ENCODE data around the gene NFS1. TPM values are rescaled to one million over a fixed set of nuclear protein-coding genes. Genes with fewer than 3 reads are reported as not detected.

Gene NFS1
- total RNA-seq, 1 experiment from 2014 or later: 44.6 TPM

DNA sequence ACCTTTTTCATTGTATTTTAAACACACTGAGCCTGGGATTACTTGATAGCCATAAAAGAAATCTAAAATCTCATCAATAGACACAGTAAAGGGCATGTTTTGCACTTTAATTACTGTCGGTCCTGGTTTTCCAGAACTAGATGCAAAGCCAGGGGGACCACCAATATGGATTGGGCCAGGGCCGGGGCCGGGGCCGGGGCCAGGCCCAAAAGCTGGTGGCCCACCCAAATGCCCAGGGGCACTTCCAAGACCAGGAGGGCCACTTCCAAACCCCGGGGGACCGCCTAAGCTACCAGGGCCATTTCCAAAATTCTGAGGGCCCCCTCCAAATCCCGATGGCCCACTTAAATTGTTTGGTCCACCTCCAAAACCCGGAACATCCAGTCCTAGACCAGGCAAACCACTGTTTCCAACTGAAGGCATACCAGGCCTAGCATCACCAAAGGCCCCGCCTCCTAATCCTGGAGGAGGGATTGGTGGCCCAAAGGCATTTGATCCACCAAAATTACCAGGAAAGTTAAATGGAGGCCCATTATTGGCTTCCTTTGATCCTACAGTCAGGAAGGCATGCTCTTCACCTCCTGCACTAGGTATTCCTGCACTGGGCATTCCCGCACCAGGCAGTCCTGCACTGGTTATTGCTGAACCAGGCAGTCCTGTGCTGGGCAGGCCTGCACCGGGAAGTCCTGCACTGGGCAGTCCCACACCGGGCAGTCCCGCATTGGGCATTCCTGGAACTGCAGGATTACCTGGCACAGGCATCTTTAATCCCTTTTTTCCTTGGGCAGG, 46.3 kb downstream of the NFS1 start:
- DNase-seq: no peak
- intact Hi-C loops (cut with micrococcal nuclease; ENCODE audit: unreplicated experiment): no loop called here
- no TSS peak for BruUV-seq (replicated peaks)
- Mint-ChIP-seq H3K27me3 (ENCODE audit: unreplicated experiment) (no peaks in the 10 kb centered on the region), H3K9me3 (ENCODE audit: low read depth, unreplicated experiment) (no peaks in the 10 kb centered on the region), H3K36me3 (ENCODE audit: insufficient read depth, unreplicated experiment) (peaks cover 46% of the 10 kb centered on the region), H3K4me3 (ENCODE audit: low read depth, unreplicated experiment) (no peak overlapping the region), H3K4me1 (ENCODE audit: low read depth, unreplicated experiment) (peaks cover 8% of the 10 kb centered on the region), H3K27ac (ENCODE audit: unreplicated experiment) (no peak overlapping the region)
- CTCF ChIA-PET: interaction anchor here (1.3 kb wide), 1 partner anchor 11 kb away, joined by 6 read pairs; the partner anchor contains the start of genes CPNE1 and RBM12
- TF ChIP-seq, protein P1, sequence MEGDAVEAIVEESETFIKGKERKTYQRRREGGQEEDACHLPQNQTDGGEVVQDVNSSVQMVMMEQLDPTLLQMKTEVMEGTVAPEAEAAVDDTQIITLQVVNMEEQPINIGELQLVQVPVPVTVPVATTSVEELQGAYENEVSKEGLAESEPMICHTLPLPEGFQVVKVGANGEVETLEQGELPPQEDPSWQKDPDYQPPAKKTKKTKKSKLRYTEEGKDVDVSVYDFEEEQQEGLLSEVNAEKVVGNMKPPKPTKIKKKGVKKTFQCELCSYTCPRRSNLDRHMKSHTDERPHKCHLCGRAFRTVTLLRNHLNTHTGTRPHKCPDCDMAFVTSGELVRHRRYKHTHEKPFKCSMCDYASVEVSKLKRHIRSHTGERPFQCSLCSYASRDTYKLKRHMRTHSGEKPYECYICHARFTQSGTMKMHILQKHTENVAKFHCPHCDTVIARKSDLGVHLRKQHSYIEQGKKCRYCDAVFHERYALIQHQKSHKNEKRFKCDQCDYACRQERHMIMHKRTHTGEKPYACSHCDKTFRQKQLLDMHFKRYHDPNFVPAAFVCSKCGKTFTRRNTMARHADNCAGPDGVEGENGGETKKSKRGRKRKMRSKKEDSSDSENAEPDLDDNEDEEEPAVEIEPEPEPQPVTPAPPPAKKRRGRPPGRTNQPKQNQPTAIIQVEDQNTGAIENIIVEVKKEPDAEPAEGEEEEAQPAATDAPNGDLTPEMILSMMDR (IDR thresholded peaks at IDR 0.05; ENCODE audit: unreplicated experiment): no peak

DNA sequence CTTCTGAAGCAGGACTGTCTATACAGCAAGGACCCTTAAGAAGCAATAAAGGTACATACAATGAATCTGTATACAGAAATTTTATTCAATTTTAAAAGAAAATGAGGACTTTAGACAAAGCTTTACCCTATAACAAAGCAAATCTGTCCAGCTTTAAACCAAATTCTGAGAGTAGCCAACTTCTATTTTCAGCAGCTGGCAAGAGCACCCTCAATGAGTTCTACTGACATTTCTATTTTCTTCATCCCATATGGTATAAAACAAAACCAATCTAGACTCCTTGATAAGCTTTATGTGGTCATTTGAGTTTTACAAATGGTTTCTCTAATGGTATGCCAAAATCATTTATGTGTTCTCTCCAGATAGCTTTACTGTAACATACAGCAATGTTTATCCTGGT, 47.2 kb downstream of the NFS1 start:
- DNase-seq: no peak
- intact Hi-C loops (cut with micrococcal nuclease; ENCODE audit: unreplicated experiment): no loop called here
- H3K4me1 Mint-ChIP-seq (ENCODE audit: low read depth, unreplicated experiment): peaks cover under 1% of the 10 kb centered on the region
- H3K4me3 Mint-ChIP-seq (ENCODE audit: low read depth, unreplicated experiment): no peak overlapping the region
- TF ChIP-seq, protein P1 (IDR thresholded peaks at IDR 0.05; ENCODE audit: unreplicated experiment): no peak
- BruUV-seq (replicated peaks): no TSS peak
- CTCF ChIA-PET: interaction anchor here (1.3 kb wide), 1 partner anchor 12 kb away, joined by 6 read pairs; the partner anchor contains the start of genes CPNE1 and RBM12
- no peak overlapping the region for H3K27ac Mint-ChIP-seq (ENCODE audit: unreplicated experiment)
- H3K27me3 Mint-ChIP-seq (ENCODE audit: unreplicated experiment): no peaks in the 10 kb centered on the region
- no peaks in the 10 kb centered on the region for H3K9me3 Mint-ChIP-seq (ENCODE audit: low read depth, unreplicated experiment)
- H3K36me3 Mint-ChIP-seq (ENCODE audit: insufficient read depth, unreplicated experiment): peaks cover 47% of the 10 kb centered on the region

DNA sequence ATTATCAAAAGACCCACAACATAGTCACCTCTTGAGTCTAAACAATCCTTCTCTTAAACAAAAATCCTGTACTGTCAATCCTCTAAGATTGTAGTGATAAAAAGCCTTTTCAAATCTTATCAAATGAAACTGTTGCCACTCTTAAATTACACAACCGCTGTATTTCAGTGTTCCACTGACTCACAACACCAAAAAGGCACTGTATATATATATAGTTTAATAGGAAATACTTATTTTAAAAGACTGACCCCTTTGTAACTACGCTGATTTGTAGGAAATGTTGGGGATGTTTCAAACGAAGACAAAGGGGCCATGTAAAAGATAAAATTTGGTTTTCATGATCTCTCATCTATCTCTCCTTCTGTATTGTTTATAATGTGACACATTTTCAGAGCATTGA, 48.5 kb downstream of the NFS1 start:
- DNase-seq: no peak
- Mint-ChIP-seq H3K9me3 (ENCODE audit: low read depth, unreplicated experiment) (no peaks in the 10 kb centered on the region), H3K4me3 (ENCODE audit: low read depth, unreplicated experiment) (no peak overlapping the region), H3K27ac (ENCODE audit: unreplicated experiment) (no peak overlapping the region), H3K4me1 (ENCODE audit: low read depth, unreplicated experiment) (no peaks in the 10 kb centered on the region), H3K36me3 (ENCODE audit: insufficient read depth, unreplicated experiment) (peaks cover 43% of the 10 kb centered on the region), H3K27me3 (ENCODE audit: unreplicated experiment) (no peaks in the 10 kb centered on the region)
- CTCF ChIA-PET: no interaction called here
- TF ChIP-seq, protein P1 (IDR thresholded peaks at IDR 0.05; ENCODE audit: unreplicated experiment): no peak
- BruUV-seq (replicated peaks): no TSS peak
- intact Hi-C loops (cut with micrococcal nuclease; ENCODE audit: unreplicated experiment): no loop called here

DNA sequence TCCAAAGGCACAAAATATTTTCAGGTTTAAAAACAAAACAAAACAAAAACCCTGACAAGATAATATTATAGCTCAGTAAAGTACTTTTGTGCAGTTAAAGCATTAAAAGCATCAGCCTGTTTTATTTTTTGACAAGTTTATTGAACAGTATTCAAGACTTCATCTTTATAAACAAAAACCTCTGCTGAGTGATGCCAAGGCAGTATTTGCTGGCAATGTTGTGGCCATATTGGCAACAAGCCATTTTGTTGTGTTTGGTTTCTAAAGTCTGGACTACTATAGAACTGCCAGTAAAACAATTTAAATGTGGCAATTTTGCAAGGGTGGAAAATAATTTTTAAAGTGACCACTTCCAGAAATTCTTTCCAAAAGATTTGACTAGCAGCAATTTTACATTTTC, 50.3 kb downstream of the NFS1 start:
- intact Hi-C loops (cut with micrococcal nuclease; ENCODE audit: unreplicated experiment): no loop called here
- TF ChIP-seq, protein P1 (IDR thresholded peaks at IDR 0.05; ENCODE audit: unreplicated experiment): no peak
- CTCF ChIA-PET: no interaction called here
- Mint-ChIP-seq H3K9me3 (ENCODE audit: low read depth, unreplicated experiment) (no peaks in the 10 kb centered on the region), H3K36me3 (ENCODE audit: insufficient read depth, unreplicated experiment) (peaks cover 51% of the 10 kb centered on the region), H3K4me1 (ENCODE audit: low read depth, unreplicated experiment) (peaks cover 8% of the 10 kb centered on the region), H3K27me3 (ENCODE audit: unreplicated experiment) (no peaks in the 10 kb centered on the region), H3K4me3 (ENCODE audit: low read depth, unreplicated experiment) (no peak overlapping the region), H3K27ac (ENCODE audit: unreplicated experiment) (no peak overlapping the region)
- no TSS peak for BruUV-seq (replicated peaks)
- DNase-seq: no peak

All from Calu3 (cell line).